GM19025 (cell line): ENCODE data around the gene TIE1.

Experiments used
- ATAC-seq: cut with Tn5 transposase; IDR thresholded peaks from one replicate; pipeline ENCODE4 v1.9.1; 2021; ENCODE audit warnings: mild to moderate bottlenecking, low read depth, moderate library complexity; ENCODE audit not compliant: unreplicated experiment

TIE1 gene

DNA sequence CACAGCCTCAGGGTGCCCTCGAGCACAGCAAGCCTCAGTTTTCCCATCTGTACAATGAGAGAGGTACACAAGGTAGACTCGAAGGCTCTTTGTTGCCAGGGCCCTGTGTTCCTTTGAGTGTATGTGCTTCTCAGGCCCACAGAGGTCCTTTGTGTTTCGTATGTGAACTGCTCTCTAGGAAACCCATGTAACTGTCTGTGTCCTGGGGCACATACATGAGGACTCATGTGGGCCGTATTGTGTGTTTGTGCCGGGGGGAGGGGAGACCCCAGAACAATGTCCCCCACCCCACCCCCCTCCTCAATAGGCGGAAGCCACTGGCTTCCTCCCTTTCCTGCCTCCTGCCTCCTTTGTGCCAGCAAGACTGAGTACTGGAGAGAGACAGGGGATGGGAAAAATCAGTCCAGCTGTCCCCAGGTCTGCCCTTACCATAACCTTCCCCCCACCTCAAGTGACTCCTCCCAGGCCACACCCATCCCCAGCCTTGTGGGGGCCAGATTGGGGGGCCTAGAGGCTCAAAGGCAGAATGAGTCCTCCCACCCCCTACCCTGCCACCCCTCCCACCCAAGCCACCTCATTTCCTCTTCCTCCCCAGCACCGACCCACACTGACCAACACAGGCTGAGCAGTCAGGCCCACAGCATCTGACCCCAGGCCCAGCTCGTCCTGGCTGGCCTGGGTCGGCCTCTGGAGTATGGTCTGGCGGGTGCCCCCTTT, at the start of gene TIE1:
Gene TIE1, plus strand, starts transcription at position 605 of the 717 bp plus-strand sequence. Its CDS starts 90 bp downstream, at position 695.
- ATAC-seq: no peak

- no peak for ATAC-seq
Measured at GRCh38 chr1:43251024-43251423, 49.8 kb upstream of the TIE1 start.

GRCh38 chr1:43252225-43252624, 48.6 kb upstream of the TIE1 start:
- ATAC-seq: no peak

DNA sequence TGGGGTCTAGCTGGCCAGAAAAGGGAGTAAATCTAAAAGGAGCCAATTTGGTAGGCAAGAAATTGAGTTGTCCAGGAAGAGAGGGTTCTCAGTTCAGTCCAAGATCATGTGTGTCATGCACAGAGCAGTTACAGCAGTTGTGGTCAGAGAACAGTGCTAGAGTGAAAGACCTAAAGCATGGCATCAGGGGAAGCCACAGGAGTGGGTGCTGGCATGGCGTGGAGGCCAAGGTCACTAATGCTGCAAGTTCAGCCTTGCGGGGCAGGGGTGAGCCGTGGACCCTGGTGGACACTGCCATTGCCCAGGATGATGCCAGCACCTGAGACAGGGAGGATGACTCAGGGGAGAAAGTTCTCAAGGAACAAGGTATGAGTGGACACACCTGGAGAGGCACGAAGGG, 47.6 kb upstream of the TIE1 start:
- ATAC-seq: no peak

DNA sequence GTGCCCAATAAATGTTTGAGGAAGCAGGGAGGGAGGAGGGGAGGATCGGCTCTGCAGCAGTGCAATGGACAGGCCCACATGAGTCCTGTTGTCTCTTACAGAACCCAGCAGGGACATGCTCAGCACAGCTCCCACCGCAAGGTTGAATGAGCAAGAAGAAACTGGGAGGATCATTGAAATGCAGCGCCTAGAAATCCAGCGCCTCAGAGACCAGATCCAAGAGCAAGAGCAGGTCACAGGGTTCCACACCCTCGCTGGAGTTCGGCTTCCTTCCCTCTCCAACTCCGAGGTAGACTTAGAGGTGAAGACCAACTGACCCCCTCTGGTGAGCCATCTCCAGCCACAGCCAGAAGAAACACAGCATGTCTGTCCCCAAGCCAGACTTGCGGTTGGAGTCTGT, 46.9 kb upstream of the TIE1 start:
- ATAC-seq: no peak

- ATAC-seq: no peak
Measured at GRCh38 chr1:43255438-43256210, 45.2 kb upstream of the TIE1 start.

- no peak for ATAC-seq
Measured at GRCh38 chr1:43256675-43257570, 43.9 kb upstream of the TIE1 start.

- no peak for ATAC-seq
Measured at GRCh38 chr1:43258370-43258769, 42.4 kb upstream of the TIE1 start.

- ATAC-seq: no peak
Measured at GRCh38 chr1:43265431-43265830, 35.4 kb upstream of the TIE1 start.

DNA sequence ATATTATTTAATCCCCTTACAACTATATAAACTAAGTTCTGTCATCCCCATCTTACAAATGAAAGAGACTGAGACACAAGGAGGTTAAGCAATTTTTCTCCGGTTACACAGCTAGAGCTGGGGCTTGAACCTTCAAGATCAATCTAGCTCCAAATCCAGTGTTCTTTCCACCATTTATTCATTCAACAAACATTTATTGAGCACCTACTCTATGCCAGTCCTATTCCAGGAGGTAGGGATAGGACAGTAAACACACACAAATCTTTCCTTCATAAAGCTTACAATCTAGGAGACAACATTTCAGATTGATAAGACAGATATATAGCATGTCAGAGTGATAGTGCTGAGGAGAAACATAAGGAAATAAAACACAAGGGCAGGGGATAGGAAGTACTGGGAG, 33.9 kb upstream of the TIE1 start:
- no peak for ATAC-seq

DNA sequence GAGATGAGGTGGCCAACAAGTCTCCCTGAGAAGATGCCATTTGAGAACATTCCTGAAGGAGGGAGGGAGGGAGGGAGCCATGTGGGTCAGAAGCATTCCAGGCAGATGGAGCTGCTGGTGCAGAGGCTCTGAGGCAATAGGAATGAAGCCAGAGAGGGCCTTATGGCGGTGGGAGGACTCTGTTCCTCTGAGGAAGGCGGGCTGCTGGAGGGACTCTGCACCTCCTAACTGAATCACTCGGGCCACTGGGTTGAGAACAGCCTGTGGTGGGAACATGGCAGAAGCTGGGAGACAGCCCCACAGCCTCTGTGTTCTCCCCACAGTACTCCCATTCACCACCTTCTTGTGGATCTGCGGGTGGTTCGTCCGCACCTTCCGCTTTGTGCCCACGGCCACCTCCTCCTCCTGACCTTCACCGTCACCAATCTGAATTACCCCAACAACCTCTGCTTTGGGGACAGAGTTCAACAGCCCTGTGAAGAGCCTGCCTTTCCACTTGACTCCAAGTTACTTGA, 33.4 kb upstream of the TIE1 start:
- ATAC-seq: no peak

GRCh38 chr1:43267818-43268425, 32.9 kb upstream of the TIE1 start:
- no peak for ATAC-seq

DNA sequence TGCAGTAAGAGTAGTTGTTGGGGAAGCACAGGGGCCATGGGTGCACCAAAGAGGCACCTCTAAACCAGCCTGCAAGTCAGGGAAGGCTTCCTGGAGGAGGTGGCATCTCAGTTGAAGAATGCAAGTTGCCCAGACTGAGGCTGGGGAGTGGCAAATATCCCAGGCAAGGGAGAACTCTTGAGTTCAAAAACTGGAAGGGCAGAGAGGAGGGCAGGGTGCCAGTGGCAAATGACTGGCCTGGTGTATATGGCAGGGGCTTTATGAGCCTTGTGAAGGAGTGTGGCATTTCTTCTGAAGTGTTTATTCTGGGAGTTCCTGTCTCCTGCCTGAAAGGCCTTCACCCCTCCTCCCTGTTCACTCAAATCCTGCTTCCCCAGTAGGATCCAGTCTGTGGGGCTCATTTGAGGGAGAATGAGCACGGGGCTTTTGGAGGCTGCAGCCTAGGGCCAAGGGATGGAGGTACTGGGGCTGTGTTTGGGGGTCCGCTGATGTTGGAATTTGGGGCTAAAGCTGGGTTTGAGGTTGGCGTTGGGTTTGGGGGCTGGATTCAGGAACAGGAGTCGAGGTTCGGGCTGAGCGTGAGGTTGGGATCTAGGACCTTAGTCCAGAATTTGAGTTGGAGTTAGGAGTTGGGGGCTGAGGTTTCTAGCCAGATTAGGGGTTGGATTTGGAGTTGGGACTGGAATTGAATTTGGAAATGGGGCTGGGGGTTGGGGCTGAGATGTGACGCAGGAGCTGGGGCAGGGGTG, 31.0 kb upstream of the TIE1 start, which contains the start of gene TMEM125:
Gene TMEM125, plus strand, starts transcription at position 357 of the 749 bp plus-strand sequence. CDS start 2,740 bp downstream, outside the sequence.
- ATAC-seq: no peak

DNA sequence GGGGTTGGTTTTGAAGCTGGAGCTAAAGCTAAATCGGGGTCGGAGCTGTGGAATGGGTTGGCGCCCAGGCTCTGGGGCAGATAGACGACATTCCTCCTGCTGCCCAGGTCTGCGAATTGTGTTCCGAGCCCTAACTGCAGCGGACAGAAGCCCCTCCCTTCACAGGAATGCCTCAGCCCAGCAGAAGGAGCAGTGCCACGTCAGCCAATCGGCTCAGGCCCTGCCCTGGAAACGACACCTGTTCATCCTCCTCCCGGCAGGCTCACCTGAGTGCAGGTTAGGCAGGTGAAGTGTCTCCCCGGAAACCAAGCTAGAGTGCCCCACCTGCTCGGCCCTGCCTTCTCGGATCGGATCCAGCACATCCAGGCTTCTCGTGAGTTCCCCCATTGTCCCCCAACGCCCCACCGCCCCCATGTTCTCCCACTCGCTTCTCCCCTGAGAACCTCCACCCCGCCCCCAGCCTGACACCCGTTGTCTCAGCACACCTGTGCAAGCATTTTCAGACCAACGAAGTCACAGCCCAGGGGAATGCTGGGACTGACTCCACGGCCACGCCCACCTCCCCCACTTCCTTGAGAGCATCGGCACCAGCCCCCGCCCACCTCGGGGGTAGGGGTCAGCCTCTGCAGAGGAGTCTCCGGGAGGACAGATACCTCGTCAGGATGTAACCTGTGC, 30.2 kb upstream of the TIE1 start:
- no peak for ATAC-seq

GRCh38 chr1:43271186-43272118, 29.3 kb upstream of the TIE1 start:
- no peak for ATAC-seq

DNA sequence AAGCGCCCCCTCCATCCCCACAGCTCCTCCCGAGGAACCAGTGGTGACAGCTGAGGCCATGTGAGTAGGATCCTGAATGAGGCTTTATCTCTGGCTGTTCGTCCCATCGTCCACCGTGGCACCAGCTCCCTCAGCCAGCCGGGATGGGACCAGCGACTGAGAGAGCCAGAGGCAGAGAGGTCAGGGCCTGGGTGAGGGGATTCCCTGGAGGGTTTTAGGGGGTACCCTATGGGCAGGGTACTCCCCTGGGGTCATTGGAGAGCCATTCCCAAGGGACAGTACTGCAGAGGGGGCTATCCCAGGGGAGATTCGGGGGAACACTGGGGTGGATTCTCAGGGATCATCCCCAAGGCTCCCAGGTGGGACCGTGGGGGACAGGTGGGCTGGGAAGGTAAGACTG, 28.6 kb upstream of the TIE1 start:
- no peak for ATAC-seq

DNA sequence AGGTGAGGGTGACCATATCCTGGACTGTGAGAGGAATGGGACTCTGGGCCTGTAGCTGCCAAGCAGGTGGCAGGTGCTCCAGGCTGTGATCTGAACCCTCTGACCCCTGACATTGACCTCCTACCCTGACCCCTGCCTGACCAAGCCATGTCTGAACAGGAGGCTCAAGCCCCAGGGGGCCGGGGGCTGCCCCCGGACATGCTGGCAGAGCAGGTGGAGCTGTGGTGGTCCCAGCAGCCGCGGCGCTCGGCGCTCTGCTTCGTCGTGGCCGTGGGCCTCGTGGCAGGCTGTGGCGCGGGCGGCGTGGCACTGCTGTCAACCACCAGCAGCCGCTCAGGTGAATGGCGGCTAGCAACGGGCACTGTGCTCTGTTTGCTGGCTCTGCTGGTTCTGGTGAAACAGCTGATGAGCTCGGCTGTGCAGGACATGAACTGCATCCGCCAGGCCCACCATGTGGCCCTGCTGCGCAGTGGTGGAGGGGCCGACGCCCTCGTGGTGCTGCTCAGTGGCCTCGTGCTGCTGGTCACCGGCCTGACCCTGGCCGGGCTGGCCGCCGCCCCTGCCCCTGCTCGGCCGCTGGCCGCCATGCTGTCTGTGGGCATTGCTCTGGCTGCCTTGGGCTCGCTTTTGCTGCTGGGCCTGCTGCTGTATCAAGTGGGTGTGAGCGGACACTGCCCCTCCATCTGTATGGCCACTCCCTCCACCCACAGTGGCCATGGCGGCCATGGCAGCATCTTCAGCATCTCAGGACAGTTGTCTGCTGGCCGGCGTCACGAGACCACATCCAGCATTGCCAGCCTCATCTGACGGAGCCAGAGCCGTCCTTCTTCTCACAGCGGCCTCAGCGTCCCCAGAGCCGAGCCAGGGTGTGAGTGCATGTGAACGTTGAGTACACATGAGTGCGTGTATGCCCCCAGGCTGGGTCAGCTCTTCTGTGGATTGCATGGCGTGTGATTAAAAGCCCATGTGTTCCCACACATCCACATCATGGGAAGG, 27.9 kb upstream of the TIE1 start:
- no peak for ATAC-seq
